Measurements from ENCODE around the gene CIRBP.
A peak's percentile ranks its signal among the peaks of the same experiment; 100 is the strongest.

CIRBP gene

GRCh38 chr19:1258163-1258492 lies 11.0 kb upstream of the CIRBP start:
- no peak for TF ChIP-seq SIN3A (IDR thresholded peaks at IDR 0.05; ENCODE audit: borderline replicate concordance, insufficient read depth, low read length)
- TF ChIP-seq POLR2AphosphoS5 (IDR thresholded peaks at IDR 0.05; ENCODE audit: low read depth, low read length), result no peak
- TF ChIP-seq REST (IDR thresholded peaks at IDR 0.05; ENCODE audit: insufficient read depth in 1 of 2, low read depth in 2 of 2, low read length in 2 of 2), result no peak
- no peak for TF ChIP-seq FOXP2 (optimal IDR thresholded peaks at IDR 0.05; ENCODE audit: borderline replicate concordance, extremely low read depth, extremely low read length, insufficient read depth)
- TF ChIP-seq TAF1 (IDR thresholded peaks at IDR 0.05; ENCODE audit: borderline replicate concordance, insufficient read depth, low read length), result no peak

- TF ChIP-seq TAF1 (IDR thresholded peaks at IDR 0.05; ENCODE audit: borderline replicate concordance, insufficient read depth, low read length) (no peak), SIN3A (IDR thresholded peaks at IDR 0.05; ENCODE audit: borderline replicate concordance, insufficient read depth, low read length) (no peak), FOXP2 (optimal IDR thresholded peaks at IDR 0.05; ENCODE audit: borderline replicate concordance, extremely low read depth, extremely low read length, insufficient read depth) (no peak), POLR2AphosphoS5 (IDR thresholded peaks at IDR 0.05; ENCODE audit: low read depth, low read length) (no peak), REST (IDR thresholded peaks at IDR 0.05; ENCODE audit: insufficient read depth in 1 of 2, low read depth in 2 of 2, low read length in 2 of 2) (no peak)
These were observed 10.4 kb upstream of the CIRBP start for GRCh38 chr19:1258707-1259205.

GRCh38 chr19:1259206-1259875 lies 9.8 kb upstream of the CIRBP start:
- TF ChIP-seq POLR2AphosphoS5 (IDR thresholded peaks at IDR 0.05; ENCODE audit: low read depth, low read length) (peak; percentile 99), REST (IDR thresholded peaks at IDR 0.05; ENCODE audit: insufficient read depth in 1 of 2, low read depth in 2 of 2, low read length in 2 of 2) (0 out of 4 replicates have a peak, but pooled peaks of 1 of the 2 experiments have one; percentile 26), FOXP2 (optimal IDR thresholded peaks at IDR 0.05; ENCODE audit: borderline replicate concordance, extremely low read depth, extremely low read length, insufficient read depth) (no peak), TAF1 (IDR thresholded peaks at IDR 0.05; ENCODE audit: borderline replicate concordance, insufficient read depth, low read length) (no peak), SIN3A (IDR thresholded peaks at IDR 0.05; ENCODE audit: borderline replicate concordance, insufficient read depth, low read length) (0 out of 2 replicates have a peak, but pooled peaks have one; percentile 68)

- TF ChIP-seq FOXP2 (optimal IDR thresholded peaks at IDR 0.05; ENCODE audit: borderline replicate concordance, extremely low read depth, extremely low read length, insufficient read depth), result no peak
These were observed 9.0 kb upstream of the CIRBP start for GRCh38 chr19:1259876-1260748.

GRCh38 chr19:1260749-1261537 lies 8.2 kb upstream of the CIRBP start:
- TF ChIP-seq FOXP2 (optimal IDR thresholded peaks at IDR 0.05; ENCODE audit: borderline replicate concordance, extremely low read depth, extremely low read length, insufficient read depth) (no peak), SIN3A (IDR thresholded peaks at IDR 0.05; ENCODE audit: borderline replicate concordance, insufficient read depth, low read length) (peak; percentile 43; the same call in 1 of the 2 replicates), POLR2AphosphoS5 (IDR thresholded peaks at IDR 0.05; ENCODE audit: low read depth, low read length) (peak; percentile 57), TAF1 (IDR thresholded peaks at IDR 0.05; ENCODE audit: borderline replicate concordance, insufficient read depth, low read length) (peak; percentile 80), REST (IDR thresholded peaks at IDR 0.05; ENCODE audit: insufficient read depth in 1 of 2, low read depth in 2 of 2, low read length in 2 of 2) (0 out of 4 replicates have a peak, but pooled peaks of 1 of the 2 experiments have one; percentile 15)

All from PFSK-1 (cell line).